ENCODE results near the gene HOXB4.

- no peak for TF ChIP-seq CTCF (IDR thresholded peaks at IDR 0.05)
- no peak for TF ChIP-seq POLR2A (IDR thresholded peaks at IDR 0.05; ENCODE audit: low read depth)
These were observed 19.9 kb upstream of the HOXB4 start for GRCh38 chr17:48597778-48598631.

Data from esophagus muscularis mucosa (tissue), 3 donors.